ENCODE results near the gene KRTAP10-2.

KRTAP10-2 gene

DNA sequence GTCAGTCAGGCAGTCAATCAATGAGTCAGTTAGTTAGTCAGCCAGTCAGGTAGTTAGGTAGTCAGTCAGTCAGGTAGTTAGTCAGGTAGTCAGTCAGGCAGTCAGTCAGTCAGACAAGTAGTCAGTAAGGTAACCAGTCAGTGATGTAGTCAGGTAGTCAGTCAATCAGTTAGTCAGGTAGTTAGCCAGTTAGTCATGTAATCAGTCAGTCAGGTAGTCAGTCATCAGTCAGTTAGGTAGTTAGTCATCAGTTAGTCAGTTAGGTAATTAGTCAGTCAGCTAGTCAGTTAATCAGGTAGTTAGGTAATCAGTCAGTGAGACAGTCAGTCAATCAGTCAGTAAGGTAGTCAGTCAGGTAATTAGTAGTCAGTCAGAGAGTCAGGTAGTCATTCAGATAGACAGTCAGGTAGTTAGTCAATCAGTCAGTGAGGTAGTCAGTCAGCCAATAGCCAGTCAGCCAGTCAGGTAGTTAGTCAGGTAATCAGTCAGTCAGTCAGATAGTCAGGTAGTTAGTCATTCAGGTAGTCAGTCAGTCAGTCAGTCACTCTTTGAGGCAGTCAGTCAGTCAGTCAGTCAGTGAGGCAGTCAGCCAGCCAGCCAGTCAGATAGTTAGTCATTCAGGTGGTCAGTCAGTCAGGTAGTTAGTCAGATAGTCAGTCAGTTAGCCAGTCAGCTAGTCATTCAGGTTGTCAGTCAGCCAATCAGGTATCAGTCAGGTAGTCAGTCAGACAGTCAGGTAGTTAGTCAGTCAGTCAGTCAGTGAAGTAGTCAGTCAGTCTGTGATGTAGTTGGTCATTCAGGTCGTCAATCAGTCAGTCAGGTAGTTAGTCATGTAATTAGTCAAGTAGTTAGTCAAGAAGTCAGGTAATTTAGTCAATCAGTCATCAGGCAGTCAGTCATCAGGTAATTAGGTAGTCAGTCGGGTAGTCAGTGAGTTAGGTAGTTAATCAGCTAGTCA is 26.6 kb downstream of the KRTAP10-2 start:
- DNase-seq = no peak

DNA sequence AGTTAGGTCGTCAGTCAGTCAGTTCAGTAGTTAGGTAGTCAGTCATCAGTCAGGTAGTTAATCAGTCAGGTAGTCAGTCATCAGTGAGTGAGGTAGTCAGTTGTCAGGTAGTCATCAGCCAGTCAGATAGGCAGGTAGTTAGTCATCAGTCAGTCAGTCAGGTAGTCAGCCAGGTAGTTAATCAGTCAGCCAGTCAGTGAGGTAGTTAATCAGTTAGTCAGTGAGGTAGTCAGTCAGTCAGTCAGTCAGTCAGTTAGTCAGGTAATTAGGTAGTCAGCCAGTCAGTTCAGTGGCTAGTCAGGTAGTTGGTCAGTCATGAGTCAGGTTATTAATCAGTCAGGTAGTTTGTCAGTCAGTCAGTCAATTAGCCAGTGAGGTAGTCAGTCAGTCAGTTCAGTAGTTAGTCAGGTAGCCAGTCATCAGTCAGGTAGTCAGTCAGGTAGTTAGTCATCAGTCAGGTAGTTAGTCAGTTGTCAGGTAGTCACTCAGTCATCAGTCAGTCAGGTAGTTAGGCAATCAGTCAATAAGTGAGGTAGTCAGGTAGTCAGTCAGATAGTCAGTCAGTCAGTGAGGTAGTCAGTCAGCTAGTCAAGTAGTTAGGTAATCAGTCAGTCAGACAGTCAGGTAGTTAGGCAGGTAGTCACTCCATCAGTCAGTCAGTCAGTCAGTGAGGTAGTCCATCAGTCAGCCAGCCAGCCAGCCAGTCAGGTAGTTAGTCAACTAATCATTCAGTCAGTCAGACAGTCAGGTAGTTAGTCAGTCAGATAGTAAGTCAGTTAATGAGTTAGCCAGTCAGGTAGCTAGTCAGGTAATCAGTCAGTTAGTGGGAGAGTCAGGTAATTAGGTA is 27.5 kb downstream of the KRTAP10-2 start:
- DNase-seq = no peak

DNA sequence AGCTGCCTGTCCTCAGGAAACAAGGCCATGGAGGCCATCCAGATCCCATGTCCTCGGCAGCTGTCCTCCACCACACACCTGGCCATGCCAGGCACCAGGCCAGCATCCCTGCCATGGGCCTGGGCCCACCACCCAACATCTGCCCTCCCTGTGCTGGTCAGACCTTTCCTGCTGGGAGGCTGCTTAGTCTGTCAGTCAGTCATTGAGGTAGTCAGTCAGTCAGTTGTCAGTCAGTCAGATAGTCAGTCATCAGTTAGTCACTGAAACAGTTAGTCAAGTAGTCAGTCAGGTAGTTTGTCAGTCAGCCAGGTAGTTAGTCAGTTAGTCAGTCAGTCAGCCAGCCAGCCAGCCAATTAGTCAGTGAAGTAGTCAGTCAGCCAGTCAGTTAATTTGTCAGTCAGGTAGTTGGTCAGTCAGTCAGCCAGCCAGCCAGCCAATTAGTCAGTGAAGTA is 28.5 kb downstream of the KRTAP10-2 start:
- no peak for DNase-seq

DNA sequence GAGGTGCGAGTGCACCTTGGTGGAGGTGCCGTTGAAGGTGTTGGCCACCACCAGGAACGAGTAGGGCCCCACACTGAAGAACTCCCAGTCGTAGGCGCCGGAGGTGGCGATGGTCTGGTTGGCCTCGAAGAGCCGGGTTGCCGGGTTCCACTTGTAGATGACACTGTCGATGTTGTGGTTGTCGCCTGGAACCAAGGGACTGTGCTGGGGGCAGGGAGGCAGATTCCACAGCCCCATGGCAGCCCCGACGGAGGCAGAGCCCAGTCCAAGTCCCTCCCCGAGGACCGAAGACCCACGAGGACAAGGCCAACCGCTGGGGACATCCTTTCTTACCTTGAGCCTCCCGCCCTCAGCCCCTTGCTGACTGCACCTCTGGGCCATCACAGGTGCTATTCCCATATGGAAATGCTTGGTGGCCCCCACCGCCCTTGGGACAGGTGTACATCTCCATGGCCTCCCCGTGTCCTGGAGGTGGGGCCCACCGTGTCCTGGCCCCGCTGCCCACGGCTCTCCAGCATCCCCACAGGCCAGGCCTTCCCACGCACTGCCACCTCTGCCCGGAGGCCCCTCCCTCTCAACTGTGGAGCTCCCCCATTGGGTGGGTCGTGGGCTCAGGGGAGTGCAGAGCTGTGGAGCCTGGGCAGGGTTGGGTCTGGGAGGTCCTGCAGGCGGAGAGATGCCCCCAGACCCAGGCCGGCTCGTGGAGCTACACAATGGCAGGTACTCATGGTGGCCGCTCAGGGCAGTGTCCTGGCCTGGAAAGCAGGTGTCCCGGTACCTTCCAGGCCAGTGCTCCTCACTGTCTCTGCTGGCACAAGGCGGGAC is 29.2 kb downstream of the KRTAP10-2 start:
- DNase-seq = no peak

DNA sequence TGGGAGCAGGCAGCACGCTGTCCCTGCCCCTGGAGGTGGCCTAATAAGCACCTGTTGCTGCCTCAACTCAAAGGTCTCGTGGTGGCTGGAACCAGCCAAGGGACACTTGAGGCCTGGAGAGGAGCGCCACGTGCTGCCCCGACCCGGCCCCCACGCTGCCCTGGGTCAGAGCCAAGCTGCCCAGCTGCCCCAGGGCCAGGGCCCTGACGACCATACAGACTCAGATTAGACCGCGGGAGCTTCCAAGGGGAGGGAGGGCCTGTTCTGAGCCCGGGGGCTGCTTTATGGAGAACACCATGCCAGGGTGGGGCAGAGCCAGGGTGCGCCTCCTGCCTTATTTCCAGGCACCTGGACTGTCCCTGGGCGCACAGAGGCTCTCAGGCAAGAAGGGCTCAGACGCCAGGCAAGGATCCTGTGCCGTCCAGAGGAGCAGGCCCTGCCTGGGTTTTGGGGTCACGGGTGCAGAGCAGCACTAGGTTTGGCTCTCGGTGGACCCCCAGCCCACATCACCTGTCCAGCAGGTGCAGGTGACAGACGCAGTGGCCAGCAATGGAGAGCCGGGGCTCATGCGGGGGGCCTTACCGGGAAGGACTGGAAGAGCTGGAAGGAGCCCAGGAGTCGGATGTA is 29.9 kb downstream of the KRTAP10-2 start:
- DNase-seq = no peak

DNA sequence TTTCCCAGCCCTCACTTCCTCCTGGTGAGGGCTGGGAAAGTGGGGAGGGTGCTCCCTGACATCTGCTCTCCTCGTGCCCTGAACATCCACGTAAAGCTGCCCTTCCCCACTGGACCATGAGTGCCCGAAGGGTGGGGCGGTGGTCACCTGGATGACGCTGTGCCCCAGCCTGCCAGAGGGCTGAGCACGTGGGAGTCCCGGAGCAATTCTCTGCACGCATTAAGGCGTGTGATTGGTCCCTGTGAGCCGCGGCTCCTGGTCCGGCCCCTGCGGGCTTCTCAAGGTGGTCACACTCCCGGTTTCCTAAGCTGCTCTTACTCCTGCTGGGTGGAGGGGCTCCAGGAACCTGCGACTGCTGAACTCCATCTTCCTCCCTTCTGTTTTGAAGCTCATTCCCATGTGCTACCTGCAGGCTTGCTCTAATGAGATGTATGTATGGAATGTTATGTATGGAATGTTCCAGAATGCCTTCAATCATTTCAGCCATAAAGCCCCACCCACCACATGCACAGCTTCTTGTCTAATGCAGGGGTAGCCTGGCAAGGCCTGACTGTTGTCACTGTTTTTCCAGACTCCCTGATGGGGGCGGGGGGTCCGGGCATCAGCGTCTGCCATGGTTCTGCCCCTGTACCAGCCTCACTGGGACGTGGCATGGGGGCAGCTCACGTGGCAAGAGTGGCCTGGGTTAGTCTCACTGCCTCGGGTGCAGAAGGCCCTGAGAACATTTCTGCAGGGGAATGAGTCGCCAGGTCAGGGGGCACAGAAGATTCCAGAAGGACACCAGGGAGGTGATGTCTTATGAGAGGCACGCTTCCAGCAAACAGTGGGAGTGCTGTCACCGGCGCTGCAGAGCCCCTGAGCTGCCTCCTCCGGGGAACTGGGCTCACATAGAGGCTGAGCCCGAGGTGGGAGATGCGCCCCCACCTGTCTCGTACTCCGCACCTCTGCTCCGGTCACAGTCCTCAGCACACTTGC is 30.7 kb downstream of the KRTAP10-2 start:
- peak in 1 of 5 experiments; percentile 7 for DNase-seq

DNA sequence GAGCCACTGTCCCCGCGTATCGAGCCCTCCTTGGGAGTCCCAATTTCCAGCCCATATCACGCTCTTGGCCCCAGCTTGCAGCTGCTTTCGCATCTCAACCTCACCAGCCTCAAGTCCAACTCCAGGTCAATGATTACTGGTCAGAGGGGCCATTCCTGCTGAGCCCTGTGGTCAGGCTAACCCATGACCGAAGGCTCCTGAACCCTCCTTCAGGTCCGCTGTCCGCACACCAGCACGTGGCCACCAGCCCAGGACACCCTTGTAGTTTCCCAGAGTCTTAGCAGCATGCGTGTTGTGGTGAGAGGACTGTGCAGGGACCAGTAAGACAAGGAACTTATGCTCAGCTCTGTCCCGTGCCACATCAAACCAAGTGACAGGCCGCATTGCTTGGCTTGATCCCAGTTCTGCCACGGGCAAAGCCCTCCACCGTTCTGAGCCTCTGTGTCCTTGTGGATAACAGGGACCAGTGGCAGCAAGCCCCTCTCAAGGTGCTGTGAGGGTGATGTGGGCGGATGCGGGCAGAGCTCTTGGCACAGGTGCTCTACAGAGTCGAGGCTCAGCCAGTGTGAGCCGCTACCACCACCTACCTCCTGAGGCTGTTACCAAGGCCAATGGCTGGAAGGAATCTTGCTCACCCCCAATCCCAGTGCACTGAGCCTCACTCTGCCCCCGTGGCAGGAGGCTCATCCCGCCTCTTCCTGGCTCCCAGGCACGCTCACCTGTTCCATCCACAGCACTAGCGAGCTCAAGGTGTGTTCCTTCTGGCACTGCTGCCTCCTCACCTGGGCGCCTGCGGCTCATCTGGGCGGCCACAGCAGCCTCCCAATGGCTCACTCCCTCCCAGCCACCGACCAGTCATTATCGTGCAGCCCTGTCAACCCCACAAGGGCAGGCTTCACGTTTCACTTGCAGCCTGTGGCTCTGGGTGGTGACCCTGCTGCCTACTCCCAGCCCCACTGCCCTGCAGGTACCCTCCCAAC is 31.7 kb downstream of the KRTAP10-2 start:
- peak in 1 of 5 experiments; percentile 4 for DNase-seq

DNA sequence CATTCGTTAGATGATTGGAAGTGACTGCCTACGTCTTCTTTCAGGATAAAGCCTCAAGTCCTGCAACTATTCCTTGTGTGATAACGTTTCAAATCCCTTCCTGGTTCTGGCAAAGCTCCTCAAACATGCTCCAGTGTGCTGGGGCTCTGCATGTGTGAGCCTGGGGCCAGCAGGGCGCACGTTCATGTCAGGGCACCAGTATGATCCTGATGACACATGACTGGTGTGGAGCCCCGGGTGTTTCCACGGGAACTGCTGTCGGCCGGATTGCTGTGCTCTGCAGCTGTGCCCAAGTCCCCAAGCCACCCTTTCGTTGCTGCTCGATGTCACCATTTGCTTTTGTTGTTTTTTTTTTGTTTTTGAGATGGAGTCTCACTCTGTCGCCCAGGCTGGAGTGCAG is 32.6 kb downstream of the KRTAP10-2 start:
- no peak for DNase-seq

DNA sequence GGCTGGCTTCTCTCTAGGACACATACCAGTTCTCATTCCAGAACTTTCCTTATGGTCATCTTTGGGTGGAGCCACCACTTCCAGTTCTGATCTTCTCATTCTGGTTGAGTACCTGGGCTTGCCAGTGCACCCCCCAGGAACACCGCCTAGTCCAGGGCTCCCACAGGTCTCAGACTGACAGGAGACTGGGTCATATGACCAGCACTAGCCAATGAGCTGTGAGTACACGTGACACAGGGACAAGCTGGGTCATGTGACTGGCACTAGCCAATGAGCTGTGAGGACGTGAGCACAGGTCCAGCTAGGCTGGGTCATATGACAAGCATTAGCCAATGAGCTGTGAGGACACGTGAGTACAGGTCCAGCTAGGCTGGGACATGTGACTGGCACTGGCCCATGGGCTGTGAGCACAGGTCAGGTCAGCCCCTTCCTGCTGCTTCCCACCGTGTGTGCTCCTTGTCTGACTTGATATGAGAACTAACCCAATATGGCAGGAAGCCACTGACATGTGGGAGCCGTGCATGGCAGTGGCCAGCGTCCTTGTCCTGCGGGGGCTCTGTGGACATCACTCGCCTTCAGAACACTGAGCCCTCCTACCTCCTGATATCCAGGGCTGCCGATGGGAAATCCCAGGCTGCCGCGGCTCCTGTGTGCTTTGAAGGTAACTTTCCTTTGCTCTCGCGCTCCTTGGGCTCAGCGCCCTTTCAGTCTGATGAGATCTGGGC is 34.0 kb downstream of the KRTAP10-2 start:
- peak in 1 of 5 experiments; percentile 18 for DNase-seq

DNA sequence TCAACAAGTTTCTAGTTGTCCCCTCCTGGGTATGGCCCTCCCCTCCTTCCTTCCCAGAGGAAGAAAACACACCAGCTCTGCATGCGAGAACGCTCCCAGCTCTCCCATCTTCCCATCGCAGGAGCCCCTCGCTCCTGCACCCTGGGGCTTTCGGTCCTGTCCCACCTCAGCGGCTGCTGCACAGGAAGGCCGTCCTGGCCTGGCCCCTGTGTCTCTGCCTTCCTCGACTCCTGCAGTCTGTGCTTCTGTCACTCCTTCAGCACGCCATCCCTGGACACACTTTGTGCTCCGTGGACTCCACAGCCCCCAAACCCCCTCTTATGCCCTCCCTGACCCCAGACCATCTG is 34.5 kb downstream of the KRTAP10-2 start:
- DNase-seq = no peak

DNA sequence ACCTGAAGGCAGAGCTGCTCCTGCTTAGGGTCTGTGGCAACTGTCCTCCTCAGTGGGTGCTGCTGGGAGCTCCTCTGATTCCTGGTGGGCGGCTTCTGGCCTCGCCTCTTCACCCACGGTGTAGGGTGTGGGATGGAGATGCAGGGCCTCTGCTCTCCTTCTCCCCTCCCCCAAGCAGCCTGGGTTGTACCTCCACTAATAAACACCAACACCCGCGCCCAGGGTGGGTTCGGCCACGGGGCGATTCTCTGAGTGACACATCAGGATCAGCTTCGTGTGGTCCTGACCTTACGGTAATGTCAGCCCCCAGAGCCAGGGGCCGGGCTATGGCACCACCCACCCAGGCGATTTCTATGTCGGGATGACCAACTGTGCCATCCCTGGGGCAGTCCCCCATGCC is 35.0 kb downstream of the KRTAP10-2 start:
- no peak for DNase-seq

DNA sequence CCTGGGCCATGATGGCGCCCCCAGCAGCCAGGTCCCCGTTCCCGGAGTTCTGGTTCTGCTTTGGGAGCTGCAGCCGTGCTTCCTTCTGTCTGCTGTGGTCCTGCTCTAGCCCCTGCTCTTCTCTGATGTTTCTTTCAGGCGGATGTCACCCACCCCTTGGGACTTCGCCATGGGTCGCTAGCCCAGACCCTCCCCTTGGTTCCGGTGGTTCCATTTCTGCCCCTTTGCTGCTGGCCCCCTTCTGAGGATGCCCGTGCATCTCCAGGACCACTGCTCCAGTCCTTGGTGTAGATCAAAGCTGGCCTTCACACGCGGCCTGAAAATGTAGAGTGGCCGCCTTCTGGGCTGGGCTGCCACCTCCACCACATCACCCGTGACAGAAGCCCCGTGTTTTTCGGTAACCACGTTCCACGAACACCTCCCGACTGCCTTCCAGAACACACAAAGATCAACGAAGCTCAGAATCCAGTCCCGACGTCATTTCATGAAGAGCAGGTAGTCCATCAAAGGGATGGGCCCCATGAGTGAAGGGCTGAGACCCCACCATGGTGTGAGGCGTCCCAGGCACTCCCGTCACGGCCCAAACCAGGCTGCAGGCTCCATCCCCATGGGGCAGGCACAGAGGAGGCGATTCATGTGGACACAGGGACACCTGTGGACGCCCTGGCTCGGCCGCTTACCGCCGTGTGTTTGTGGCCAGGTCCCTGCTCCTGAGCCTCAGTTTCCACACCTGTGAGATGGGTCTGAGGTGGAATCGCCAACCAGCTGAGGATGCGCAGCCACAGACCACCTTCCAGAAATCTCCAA is 35.7 kb downstream of the KRTAP10-2 start:
- DNase-seq = no peak

DNA sequence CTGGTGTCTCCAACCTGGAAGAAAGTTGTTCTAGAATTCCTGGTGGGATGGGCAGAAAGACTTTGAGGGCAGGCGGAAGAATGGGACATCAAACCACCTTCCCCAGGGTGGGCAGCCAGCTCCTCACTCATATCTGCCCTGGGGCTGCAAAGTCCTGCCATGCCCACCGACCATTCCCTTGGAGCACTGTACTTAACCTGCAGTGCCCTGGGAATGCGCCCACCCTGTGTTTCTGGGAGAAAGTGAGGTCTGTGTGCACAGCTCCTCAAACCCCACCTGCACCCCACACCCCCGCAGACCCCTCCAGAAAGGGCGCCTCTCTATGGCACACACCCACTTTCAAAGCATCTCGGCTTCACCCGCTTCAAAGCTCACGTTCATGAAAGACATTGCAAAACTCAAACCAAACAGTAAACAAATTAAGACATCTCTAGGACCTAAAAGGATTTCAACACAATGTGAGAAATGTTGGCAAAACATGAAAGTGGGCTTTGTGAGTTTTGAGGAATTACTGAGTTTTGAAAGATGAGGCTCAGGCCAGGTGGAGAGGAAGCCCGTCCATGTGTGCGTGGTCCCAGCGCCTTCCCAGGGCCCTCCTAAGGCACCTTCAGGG is 36.5 kb downstream of the KRTAP10-2 start:
- no peak for DNase-seq

DNA sequence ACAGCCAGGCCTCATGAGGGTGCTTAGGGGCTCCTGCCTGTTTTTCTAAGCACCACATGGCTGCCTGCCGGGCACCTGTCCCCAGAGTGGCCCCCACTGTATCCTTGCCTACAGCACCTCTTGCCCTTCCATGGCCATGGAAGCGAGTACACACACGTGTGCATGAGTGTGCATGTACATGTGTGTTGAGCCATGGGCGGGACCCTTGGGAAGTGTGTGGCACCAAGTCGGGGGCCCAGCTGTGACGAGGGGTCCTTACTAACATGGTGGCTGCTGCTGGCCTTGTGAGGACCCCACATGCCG is 37.1 kb downstream of the KRTAP10-2 start:
- no peak for DNase-seq

DNA sequence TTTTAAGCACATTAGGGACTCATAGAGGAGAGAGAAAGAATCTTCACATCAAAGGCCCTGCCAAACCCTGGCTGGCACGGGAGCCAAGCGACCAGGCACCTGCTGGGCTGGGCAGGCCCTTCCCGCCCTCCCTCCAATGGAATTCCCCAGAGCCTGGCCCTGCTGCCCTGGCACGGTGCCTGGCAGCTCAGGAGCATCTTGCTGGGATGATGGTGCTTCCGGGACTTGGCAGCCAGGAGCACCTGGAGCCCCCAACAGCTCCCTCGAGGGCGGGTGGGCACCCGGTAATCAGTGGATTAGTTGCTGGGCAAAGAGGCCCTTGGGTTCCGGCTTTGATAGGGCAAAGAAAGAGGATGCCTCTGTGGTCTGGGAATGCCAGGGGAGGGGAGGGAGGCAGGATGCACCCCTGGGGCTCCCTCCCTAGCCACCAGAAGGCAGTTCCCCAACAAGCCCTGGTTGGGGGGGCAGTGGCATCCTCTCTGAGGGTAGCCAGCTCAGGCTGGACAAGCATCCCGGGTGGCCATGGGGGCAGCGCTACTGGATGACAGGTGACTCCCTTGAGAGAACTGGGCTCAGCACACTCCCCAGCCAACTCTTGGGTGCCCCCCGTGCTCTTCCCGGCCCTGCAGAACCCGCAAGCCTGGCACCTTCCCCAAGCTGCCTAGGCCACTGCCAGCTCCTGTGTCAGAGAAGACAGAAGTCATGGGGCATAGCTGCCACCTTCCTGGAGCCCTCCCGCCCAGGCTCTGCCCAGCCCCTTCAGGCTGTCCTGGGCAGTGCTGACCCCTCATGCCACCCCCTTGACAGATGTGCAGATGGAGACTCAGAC is 37.7 kb downstream of the KRTAP10-2 start:
- DNase-seq = no peak

DNA sequence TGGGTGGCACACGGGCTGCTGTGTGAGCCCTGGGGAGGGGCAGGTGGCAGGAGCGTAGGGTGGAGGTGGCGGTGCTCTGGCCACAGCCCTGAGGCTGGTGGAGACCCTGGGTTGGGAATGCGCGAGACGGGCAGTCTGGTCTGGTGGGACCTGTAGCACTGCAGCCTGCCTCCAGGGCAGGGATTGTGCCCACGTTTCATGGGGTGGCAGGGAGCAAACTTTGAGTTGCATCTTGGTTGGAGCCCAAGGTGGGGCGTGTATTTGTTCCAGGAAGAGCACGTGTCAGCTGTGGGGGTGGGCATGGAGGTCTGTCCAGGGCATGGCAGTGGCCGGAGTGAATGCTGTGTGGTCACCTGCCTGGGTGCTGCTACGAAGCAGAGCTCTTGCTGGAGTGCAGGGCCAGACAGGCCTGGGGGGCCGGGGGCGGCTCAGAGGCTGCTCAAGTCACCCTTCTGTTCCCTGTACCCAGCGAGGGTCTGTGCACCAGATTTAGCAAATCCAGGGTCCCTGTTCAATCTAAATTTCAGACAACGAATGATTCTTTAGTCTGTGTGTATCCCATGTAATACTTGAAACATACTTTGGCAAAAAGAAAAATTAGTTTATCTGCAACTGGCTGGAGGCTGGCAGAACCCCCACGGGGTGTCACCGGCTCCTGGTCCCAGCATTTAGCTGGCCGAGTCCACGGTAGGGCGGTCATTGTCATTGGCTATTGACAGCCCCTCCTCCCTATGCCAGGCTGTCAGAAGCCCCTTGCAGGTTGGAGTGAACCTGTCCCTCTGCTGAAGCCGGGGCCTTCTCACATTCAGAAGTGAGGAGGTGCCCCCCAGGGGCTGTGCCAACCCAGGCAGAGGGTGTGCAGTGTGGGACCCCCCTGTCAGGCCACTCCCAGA is 38.6 kb downstream of the KRTAP10-2 start:
- DNase-seq = no peak
